ENCODE results near the gene FARS2.

FARS2 gene

DNA sequence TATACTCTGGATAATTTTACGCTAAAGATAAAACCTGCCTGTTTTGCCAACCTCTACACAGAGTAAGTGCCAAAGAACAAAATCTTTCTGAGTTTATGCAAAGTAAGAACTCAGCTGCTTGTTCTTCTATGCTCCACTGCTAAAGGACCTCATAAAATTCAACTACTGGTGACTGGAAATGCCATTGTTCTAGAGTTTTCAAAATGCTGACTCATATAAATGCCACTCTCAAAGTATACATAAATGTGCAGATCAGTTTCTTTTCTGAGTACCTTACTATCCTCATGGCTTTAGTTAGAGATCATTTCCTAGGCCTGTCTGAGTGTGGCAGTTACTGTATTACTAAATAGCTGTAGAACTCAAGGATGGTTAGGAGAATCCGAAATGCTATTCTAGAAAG lies 46.2 kb upstream of the FARS2 start:
- Histone ChIP-seq H3K4me3 (ENCODE audit: low read depth, low read length) (no peak overlapping the region), H3K27ac (ENCODE audit: extremely low read depth, low read depth, low read length) (no peak overlapping the region), H3K36me3 (ENCODE audit: control insufficient read depth in 2 of 2, insufficient read depth in 1 of 2, low read length in 2 of 2) (peaks cover 0 to 16% of the 10 kb centered on the region in 2 experiments; a peak in 1 of 3 replicates), H3K4me1 (ENCODE audit: control insufficient read depth, insufficient read depth, low read length) (no peaks in the 10 kb centered on the region), H3K9me3 (ENCODE audit: control insufficient read depth, insufficient read depth, low read depth, low read length) (no peaks in the 10 kb centered on the region)
- TF ChIP-seq, protein P1, sequence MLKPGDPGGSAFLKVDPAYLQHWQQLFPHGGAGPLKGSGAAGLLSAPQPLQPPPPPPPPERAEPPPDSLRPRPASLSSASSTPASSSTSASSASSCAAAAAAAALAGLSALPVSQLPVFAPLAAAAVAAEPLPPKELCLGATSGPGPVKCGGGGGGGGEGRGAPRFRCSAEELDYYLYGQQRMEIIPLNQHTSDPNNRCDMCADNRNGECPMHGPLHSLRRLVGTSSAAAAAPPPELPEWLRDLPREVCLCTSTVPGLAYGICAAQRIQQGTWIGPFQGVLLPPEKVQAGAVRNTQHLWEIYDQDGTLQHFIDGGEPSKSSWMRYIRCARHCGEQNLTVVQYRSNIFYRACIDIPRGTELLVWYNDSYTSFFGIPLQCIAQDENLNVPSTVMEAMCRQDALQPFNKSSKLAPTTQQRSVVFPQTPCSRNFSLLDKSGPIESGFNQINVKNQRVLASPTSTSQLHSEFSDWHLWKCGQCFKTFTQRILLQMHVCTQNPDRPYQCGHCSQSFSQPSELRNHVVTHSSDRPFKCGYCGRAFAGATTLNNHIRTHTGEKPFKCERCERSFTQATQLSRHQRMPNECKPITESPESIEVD (tag by site-specific recombination; IDR thresholded peaks at IDR 0.05) = peak; percentile 19; the same call in 1 of the 2 replicates
- no peak for TF ChIP-seq SP7 (tag by site-specific recombination; IDR thresholded peaks at IDR 0.05)
- ChIA-PET POLR2A (no interaction called here), CTCF (interaction anchor here (0.6 to 9.1 kb wide), 27 partner anchors 9 to 1414 kb away, joined by 3 to 102 read pairs (median 5); no protein-coding TSS in a partner anchor)

DNA sequence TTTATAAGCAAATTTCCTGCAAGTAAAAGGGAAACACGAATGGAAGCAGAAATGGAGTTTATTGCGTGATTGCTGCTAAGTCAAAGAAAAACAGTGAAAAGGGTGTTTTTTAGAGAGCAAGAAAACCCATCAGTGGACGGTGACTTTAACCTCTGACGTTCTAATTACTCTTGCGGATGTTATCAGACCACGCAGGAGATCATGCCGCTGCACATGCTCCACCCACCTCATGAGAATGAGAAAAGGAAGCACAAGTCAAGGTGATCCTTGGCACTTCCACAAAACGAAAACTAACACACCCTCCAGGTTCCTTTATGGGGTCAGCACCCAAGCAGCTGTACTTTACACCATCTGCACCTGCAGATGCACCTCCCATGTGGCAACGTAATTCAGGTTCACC lies 45.5 kb upstream of the FARS2 start:
- H3K4me3 ChIP-seq (ENCODE audit: low read depth, low read length) = no peak overlapping the region
- CTCF ChIA-PET = interaction anchor here (0.7 to 9.1 kb wide), 23 partner anchors 10 to 902 kb away, joined by 3 to 102 read pairs (median 5); no protein-coding TSS in a partner anchor
- H3K27ac ChIP-seq (ENCODE audit: extremely low read depth, low read depth, low read length) = no peak overlapping the region
- POLR2A ChIA-PET = no interaction called here
- peaks cover 0 to 16% of the 10 kb centered on the region in 2 experiments; a peak in 1 of 3 replicates for H3K36me3 ChIP-seq (ENCODE audit: control insufficient read depth in 2 of 2, insufficient read depth in 1 of 2, low read length in 2 of 2)
- H3K9me3 ChIP-seq (ENCODE audit: control insufficient read depth, insufficient read depth, low read depth, low read length) = no peaks in the 10 kb centered on the region
- TF ChIP-seq KLF16 (tag by site-specific recombination; IDR thresholded peaks at IDR 0.05) (no peak), ZNF560 (tag by site-specific recombination; IDR thresholded peaks at IDR 0.05; ENCODE audit: borderline replicate concordance) (no peak), ZNF837 (tag by site-specific recombination; IDR thresholded peaks at IDR 0.05) (no peak), ZFP37 (tag by site-specific recombination; IDR thresholded peaks at IDR 0.05) (no peak), SP3 (tag by site-specific recombination; IDR thresholded peaks at IDR 0.05) (no peak), ZNF10 (tag by site-specific recombination; IDR thresholded peaks at IDR 0.05) (no peak), ZNF777 (tag by site-specific recombination; IDR thresholded peaks at IDR 0.05; ENCODE audit: borderline replicate concordance) (no peak), YY1 (tag by site-specific recombination; IDR thresholded peaks at IDR 0.05) (no peak), HOXD13 (CRISPR knock-in tag; IDR thresholded peaks at IDR 0.05; ENCODE audit: borderline replicate concordance) (no peak), PRDM1 (tag by site-specific recombination; IDR thresholded peaks at IDR 0.05) (no peak), ZNF155 (tag by site-specific recombination; IDR thresholded peaks at IDR 0.05) (no peak), EGR2 (tag by site-specific recombination; IDR thresholded peaks at IDR 0.05; ENCODE audit: low read depth) (no peak)
- TF ChIP-seq, protein P2, sequence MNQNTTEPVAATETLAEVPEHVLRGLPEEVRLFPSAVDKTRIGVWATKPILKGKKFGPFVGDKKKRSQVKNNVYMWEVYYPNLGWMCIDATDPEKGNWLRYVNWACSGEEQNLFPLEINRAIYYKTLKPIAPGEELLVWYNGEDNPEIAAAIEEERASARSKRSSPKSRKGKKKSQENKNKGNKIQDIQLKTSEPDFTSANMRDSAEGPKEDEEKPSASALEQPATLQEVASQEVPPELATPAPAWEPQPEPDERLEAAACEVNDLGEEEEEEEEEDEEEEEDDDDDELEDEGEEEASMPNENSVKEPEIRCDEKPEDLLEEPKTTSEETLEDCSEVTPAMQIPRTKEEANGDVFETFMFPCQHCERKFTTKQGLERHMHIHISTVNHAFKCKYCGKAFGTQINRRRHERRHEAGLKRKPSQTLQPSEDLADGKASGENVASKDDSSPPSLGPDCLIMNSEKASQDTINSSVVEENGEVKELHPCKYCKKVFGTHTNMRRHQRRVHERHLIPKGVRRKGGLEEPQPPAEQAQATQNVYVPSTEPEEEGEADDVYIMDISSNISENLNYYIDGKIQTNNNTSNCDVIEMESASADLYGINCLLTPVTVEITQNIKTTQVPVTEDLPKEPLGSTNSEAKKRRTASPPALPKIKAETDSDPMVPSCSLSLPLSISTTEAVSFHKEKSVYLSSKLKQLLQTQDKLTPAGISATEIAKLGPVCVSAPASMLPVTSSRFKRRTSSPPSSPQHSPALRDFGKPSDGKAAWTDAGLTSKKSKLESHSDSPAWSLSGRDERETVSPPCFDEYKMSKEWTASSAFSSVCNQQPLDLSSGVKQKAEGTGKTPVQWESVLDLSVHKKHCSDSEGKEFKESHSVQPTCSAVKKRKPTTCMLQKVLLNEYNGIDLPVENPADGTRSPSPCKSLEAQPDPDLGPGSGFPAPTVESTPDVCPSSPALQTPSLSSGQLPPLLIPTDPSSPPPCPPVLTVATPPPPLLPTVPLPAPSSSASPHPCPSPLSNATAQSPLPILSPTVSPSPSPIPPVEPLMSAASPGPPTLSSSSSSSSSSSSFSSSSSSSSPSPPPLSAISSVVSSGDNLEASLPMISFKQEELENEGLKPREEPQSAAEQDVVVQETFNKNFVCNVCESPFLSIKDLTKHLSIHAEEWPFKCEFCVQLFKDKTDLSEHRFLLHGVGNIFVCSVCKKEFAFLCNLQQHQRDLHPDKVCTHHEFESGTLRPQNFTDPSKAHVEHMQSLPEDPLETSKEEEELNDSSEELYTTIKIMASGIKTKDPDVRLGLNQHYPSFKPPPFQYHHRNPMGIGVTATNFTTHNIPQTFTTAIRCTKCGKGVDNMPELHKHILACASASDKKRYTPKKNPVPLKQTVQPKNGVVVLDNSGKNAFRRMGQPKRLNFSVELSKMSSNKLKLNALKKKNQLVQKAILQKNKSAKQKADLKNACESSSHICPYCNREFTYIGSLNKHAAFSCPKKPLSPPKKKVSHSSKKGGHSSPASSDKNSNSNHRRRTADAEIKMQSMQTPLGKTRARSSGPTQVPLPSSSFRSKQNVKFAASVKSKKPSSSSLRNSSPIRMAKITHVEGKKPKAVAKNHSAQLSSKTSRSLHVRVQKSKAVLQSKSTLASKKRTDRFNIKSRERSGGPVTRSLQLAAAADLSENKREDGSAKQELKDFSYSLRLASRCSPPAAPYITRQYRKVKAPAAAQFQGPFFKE (tag by site-specific recombination; IDR thresholded peaks at IDR 0.05; ENCODE audit: borderline replicate concordance) = no peak
- TF ChIP-seq, protein P1 (tag by site-specific recombination; IDR thresholded peaks at IDR 0.05) = no peak
- TF ChIP-seq, protein P3, sequence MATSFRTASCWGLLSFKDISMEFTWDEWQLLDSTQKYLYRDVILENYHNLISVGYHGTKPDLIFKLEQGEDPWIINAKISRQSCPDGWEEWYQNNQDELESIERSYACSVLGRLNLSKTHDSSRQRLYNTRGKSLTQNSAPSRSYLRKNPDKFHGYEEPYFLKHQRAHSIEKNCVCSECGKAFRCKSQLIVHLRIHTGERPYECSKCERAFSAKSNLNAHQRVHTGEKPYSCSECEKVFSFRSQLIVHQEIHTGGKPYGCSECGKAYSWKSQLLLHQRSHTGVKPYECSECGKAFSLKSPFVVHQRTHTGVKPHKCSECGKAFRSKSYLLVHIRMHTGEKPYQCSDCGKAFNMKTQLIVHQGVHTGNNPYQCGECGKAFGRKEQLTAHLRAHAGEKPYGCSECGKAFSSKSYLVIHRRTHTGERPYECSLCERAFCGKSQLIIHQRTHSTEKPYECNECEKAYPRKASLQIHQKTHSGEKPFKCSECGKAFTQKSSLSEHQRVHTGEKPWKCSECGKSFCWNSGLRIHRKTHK (tag by site-specific recombination; IDR thresholded peaks at IDR 0.05) = no peak
- H3K4me1 ChIP-seq (ENCODE audit: control insufficient read depth, insufficient read depth, low read length) = no peaks in the 10 kb centered on the region
